ENCODE data around the gene DNAI1. TPM values are rescaled to one million over a fixed set of nuclear protein-coding genes. Genes with fewer than 3 reads are reported as not detected.
"Not testable (repeated sequence)": the region's sequence is repeated elsewhere in the genome, so short reads cannot be mapped to it uniquely, and the experiment has no call there.

Gene DNAI1
- 0.25 TPM in 1 of 2 replicates, not detected in the other for total RNA-seq (2014; rRNA removed; shearing (Covaris generic))
- 0.35 TPM in 1 of 2 replicates, not detected in the other for polyA plus RNA-seq (2014; cell fraction: nucleus; rRNA removed)

DNA sequence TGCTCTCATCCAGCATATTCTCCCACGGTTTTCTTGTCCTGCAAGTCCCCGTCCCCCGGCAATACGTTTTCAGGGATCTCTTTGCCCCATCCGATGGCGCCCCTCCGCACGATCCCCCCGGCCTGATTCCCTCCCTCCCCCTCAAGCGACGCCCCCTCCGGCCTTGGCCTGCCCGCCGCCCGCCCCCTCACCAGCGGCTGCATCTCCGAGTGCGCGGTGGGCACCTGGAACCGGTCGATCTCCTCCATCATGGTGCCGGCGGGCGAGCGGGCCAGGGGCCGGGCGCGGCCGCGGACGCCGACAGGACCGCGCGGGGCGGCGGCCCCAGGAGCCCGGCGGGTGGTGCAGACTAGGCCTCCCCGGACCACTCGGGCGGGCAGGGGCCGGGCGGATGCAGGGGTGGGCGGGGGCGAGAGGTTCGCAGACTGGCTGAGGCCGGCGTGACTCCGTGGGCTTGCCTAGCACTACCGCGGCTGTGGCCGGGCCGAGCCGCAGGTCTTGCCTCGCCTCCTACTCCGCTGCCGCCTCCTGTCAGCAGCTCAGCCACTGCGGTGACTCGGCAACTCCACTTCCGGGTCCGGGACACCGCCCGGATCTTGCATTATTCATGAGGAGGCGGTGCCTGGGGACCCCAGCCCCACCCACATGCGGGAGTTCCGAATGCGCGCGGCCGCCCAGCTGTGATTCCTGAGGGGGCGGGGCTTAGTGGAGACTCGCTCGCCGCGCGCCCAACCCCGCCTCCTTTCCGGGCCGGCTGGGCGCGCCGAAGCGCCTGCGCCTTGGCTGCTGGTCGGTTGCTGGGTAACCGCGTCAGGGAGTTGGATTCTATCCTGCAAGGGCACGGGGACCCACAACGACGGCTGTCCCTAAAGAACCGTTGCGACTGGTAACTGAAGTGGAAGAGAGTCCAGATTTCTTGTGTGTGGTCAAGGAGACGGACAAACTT is at the start of gene DNAI1, which contains the start of gene FAM219A:
Gene DNAI1, plus strand, starts transcription at position 793 of the 946 bp plus-strand sequence. CDS start 201 bp downstream, outside the sequence.
Gene FAM219A, minus strand, starts transcription at position 558 of the 946 bp plus-strand sequence. Its CDS starts 307 bp downstream, at position 251.
- DNase-seq (ENCODE audit: extremely low read depth, low read depth), result peak; percentile 95

DNA sequence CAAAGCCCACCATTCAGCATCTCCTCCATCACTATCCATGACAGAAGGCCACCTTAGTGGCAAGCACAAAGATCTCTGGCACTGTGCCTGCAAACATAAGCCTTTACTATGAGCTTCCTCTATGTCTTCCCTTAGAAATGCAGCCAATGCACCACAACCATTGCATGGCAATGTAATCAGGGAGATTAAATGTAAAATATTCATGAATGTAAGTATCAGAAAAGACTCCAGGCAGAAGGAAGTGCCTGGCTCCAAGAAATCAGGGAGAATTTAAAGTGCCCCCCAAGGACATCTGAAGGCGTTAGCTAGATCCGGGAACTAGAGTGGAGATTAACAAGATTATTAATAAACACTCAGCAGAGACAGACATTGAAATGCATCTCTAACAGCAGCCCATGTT is 49.5 kb upstream of the DNAI1 start:
- no peak for DNase-seq (ENCODE audit: extremely low read depth, low read depth)

DNA sequence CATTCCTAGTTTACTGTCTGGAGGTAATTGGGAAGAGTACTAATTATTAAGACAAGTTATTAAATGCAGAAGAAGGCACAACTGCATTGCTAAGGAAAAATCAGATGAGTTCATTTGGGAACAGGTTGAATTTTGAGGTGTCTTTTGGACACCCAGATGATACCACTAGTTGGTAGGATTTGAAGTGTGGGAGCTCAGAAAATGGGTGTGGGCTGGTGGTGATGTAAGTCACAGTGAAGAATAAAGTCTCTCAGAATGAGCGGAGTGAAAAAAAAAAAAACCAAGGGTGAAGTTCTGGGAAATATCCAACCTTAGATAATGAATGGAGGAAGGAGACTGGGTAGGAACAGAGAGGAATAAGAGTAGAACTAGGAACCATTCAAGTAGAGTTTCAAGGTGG is 46.3 kb upstream of the DNAI1 start:
- no peak for DNase-seq (ENCODE audit: extremely low read depth, low read depth)

DNA sequence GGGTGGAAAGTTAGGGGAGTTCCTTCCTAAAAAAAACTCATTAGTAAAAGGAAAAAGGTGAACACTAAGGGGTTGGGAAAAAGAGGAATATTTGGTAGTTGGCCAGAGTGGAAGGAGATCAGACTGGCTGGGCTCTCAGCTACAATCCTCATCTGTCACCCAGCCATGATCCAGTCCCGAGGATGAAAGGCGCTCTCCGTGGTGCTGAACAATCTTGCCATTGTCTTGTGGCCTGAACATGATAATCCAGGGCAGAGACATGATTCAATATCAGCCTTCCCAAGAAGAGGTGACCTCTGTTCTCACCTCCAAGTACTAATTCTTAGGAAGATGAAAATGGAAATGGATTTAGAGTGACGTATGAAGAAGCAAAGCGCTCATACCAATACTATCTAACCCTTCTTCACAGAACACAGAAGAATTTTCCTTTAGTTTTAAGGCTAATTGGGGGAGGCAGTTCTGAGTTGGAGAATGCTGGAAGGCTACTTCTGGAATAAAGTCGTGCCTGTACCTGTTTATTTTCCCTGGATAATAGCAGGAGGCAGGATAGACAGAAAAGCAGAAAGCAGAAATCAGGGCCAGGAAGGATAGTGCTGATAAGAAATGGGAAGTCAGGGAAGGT is 45.3 kb upstream of the DNAI1 start:
- peak; percentile 26 for DNase-seq (ENCODE audit: extremely low read depth, low read depth)

DNA sequence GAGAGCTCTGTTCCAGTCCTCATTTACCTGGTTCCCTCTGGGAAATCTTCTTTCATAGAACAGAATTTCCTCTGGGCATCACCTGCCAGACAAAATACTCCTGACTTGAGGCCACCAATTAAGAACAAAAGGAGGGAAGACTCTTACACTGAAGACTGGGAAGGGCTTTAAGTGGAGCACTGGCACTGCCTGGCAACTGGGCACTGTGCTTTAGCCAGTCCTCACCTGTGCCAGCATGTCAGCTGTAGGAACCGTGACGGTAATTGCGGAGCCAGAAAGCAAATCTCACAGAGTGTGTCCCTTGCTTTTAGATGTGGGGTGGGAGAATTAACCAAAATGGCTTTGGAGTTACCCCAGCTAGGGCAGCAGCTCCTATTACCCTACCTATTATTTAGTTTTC is 40.9 kb upstream of the DNAI1 start:
- DNase-seq (ENCODE audit: extremely low read depth, low read depth), result no peak

DNA sequence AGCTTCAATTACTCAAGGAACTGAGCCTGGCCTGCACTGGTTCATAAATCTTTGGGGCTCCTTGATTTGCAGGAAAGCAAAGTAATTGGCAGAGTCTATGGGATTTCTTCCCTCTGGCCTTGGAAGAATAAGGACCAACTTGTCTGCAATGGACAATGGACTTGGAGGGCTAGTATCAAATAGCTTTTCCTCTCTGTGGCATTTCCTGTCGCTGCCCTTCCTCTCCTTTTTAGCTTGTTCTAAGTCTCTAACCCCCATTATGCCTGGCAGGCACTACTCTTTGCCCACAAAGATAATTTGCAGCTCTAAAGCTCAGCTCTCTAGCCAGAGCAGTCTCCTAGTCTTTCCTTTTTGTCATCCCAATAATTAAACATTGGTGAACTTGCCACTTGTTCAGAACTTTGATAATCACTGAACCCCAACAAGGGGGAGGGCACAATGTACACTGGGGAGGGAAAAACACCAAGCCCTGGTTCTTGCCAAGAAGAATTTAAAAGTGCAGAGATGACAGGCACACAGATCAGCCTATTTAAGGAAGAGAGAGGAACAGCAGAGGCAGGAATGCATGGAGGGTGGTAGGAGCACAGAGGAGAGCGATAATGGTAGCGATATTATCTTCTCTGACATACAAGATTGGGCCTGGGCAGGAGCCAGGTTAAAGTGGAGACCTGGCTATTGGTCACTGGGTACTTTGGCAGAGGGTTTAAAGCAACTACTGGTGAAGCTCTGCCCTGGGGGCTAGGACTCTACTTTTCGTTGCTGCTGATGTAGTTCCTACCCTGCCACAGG is 38.7 kb upstream of the DNAI1 start:
- DNase-seq (ENCODE audit: extremely low read depth, low read depth), result no peak

DNA sequence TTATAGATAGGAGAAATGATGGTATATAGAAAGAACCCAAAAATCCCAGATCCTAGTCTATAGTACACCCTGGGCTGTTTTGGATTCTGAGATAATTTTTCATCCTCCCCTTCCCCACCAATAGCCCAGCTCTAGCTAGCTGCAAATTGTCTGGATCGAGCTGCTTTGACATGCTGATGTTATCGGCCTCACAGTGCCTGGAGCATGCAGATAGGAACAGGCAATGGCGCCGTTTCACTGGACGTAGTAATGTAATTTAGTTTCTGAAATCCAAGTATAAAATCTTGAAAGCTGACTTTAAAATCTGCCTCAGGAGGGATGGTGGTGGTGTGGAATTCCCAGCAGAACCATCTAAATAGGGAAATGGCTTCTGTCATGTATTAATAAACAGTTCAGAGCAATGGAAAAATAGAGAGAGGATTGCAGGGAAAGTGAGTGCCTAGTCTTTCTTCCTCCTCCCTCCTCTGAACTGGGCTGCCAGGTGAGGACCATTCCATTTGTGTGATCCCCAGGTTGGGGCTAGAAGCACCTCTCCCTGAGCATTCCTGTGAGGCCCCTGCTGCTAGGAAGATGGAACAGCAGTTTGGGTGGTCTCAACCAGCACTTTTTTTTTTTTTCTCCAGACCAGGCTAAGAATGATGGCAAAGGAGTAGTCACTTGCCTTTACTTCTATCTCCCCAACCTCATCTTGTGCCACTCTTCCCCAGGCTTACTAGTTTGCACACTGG is 32.1 kb upstream of the DNAI1 start:
- DNase-seq (ENCODE audit: extremely low read depth, low read depth), result no peak

DNA sequence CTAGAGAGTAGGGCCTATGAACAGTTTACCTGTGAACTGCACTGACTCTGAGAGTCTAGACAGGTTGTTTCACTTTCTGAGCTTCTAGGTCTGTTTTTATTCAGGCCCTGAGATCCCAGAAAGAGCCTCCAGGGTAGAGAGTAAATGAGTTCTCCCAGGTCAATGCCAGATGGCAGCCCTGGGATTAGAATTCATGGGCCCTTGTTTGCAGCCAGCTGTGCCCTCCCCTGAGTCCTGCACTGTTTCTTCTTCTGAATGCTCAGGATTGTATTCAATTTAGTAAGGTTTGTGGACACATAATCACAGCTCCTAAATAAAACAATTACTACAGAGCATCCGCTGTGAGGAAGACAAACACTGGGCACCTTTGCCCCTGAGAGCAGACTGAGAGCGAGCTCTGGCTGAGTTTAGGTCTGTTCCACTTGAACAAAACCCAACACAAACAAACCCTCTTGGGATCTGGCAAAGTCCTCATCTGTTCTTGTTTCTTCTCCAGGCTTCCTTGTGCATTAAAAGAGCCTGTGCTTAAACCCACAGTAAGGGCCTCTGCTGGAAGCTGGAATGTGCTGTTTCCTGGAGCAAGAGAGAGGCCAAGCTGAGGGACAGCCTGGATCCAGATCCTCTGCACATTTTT is 30.2 kb upstream of the DNAI1 start:
- no peak for DNase-seq (ENCODE audit: extremely low read depth, low read depth)

DNA sequence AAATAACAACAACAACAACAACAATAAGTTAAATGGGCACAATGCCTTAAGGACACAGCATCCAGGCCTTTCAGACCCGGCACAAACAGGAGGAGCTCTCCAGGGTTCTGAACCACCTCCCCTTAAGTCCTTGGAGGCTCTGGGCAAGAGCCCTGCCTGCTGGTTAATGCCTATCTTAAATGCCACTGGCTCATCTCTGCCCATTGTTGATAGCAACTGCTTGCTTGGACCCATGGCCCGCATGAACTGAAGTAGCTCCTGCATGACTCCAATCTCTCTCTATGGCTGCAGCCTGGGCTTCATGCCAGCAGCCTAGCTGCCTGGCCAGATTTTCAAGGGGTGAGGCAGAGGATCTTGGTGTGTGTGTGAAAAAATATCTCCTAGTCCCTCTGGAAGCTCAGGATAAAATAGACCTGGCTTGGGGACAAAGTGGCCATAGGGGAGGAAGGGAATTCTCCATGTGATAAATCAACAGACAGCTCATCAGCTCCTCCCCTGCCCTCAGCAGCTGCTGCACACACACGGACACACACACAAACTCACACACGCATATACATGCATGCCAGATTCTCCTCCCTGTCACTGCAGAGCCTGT is 27.7 kb upstream of the DNAI1 start:
- peak; percentile 31 for DNase-seq (ENCODE audit: extremely low read depth, low read depth)

DNA sequence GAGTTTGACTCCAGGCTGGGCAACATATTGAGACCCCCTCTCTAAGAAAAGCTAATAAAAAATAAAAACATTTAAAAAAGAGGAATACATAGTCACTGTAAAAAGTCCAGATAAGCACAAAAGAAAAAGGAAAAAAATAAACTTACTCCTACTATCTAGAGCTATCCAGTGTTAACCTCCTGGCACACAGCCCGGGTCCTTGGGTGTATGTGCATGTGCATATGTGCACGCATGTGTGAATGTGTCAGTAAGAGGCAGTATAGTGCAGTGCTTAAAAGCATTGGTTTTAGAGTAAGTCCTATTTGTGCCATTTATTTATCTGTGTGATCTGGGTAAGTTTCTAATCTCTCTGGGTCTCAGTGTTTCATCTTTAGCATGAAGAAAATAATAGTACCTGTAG is 26.9 kb upstream of the DNAI1 start:
- DNase-seq (ENCODE audit: extremely low read depth, low read depth), result no peak

DNA sequence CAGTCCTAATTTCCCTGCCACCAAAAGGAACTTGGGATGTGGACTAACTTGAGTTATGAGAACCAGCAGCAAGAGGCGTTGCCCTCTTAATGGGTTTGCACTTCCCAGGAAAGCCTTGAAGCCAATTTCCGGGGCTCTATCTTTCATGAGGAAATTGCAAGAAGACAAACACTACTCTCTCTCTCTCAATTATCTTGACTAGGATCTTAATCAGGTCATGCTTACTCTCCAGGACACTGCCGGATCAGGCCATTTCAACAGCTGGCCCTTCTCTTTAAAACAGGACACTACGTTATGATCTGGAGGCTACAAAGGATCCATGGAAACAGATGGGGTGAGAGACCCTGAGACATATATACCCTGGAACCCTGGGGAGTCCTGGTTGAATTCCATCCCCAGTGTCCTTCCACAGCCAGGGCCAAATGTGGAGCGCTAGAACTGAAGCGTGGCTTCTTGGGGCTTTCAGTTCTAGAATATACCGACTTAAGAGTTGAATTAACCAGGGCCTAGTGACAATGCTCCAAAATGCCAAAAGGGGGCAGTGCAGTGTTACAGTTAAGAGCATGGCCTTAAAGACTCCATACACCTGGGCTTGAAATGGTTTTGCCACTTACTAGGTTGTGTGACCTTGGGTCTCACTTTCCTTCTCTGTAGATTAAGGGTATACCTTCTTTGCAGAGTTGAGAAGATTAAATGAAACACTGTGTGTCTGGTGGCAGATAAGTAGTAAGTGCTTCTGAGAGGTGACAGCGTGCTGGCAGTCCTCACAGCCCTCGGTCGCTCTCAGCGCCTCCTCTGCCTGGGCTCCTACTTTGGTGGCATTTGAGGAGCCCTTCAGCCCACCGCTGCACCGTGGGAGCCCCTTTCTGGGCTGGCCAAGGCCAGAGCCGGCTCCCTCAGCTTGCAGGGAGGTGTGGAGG is 21.3 kb upstream of the DNAI1 start:
- peak; percentile 56 for DNase-seq (ENCODE audit: extremely low read depth, low read depth)

DNA sequence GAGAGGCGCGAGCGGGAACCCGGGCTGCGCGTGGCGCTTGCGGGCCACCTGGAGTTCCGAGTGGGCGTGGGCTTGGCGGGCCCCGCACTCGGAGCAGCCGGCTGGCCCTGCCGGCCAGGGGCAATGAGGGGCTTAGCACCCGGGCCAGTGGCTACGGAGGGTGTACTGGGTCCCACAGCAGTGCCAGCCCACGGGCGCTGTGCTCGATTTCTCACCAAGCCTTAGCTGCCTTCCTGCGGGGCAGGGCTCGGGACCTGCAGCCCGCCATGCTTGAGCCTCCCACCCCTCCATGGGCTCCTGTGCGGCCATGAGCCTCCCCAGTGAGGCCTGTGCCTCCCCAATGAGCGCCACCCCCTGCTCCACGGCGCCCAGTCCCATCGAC is 20.7 kb upstream of the DNAI1 start:
- DNase-seq (ENCODE audit: extremely low read depth, low read depth), result not testable (repeated sequence)

DNA sequence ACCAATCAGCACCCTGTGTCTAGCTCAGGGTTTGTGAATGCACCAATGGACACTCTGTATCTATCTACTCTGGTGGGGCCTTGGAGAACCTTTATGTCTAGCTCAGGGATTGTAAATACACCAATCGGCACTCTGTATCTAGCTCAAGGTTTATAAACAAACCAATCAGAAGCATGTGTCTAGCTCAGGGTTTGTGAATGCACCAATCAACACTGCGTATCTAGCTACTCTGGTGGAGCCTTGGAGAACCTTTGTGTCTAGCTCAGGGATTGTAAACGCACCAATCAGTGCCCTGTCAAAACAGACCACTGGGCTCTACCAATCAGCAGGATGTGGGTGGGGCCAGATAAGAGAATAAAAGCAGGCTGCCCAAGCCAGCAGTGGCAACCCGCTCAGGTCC is 20.1 kb upstream of the DNAI1 start:
- DNase-seq (ENCODE audit: extremely low read depth, low read depth), result not testable (repeated sequence)

DNA sequence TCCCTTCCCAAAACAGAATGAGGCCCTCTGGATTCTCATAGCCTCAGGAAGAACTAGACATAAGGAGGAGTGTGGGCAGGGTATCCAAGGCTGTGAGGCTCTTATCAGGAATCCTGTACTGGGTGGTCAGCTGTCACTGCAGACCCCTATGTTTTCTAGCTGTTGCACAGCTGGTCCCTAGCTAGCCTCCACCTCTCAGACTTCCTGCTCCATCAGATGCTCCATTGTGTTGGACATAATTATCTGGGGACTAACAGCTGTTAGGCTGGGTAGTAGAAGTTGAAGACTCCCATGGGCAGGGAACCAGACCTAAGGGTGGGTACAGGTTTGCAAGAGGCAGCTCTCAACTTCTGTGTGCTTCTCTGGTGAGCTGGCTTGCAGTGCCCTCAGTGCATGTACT is 18.6 kb upstream of the DNAI1 start:
- DNase-seq (ENCODE audit: extremely low read depth, low read depth), result no peak

DNA sequence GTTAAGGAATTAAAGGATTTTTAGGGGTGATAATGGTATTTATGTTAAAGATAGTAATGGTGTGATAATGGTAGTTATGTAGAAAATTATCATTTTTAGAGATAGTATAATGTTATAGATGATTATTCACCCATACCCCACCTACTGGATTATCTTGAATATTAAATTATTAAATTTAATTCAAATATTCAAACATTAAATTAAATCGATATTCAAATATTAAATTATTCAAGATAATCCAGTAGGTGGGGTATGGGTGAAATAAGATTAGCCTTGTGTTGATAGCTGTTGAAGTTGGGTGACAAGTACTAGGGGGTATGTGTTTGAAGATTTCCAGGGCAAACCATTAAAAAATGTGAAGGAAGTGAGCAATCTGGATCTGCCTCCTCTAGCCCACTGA is 15.8 kb upstream of the DNAI1 start:
- DNase-seq (ENCODE audit: extremely low read depth, low read depth), result no peak

DNA sequence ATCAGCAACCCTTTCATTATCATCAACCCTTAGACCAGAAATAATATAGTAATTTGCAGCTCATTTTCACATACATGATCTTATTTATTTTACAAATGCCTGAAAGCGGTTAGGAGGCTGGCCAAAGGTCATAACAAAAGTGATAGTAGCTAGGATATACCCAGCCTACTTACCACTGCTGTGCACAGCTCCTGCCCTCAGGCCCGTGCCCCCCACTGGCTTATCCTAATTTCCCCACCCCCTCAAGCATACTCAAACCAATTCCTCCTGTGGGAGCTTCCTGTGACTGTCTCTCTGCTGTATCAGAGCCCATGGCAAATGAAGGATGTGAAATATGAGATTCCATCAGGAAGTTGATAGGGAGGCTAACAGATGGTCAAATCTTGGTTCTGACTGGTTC is 15.1 kb upstream of the DNAI1 start:
- no peak for DNase-seq (ENCODE audit: extremely low read depth, low read depth)

DNA sequence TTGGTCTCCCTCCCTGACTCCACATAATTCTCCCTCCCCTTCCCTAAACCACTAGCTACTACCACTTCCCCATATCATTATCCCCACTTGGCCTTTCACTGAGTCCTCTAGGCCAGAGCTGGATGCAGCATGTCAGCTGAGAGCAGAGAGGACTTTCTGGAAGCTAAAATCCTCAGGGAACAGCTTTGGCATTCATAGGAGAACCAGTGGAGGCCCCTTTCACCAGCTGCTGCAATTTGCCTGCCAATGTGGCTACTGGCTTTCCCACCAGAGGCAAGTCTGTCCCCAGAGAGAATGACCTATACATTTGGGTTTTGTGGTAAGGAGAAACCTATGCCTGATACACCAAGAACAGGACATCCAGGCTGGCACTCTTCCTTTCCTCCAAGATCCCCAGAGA is 14.6 kb upstream of the DNAI1 start:
- no peak for DNase-seq (ENCODE audit: extremely low read depth, low read depth)

DNA sequence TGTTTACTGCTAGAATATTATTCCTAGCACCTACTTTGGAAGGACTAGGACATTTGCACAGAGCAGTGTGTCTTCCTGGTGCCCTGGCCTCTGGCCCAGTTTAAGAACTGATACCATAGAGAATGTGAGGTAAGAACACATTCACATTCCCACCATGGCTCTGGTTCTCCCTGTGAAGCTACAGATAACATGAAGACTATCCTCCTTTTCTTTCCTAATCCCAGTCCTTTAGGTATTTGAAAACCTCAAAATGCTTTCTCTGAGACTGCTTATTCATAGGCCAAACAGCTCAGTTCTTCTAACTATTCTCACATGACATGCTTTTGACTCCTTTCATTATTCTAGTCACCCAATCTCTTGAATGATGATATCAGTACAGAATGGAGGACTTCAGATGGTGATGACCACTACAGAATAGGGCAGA is 12.1 kb upstream of the DNAI1 start:
- DNase-seq (ENCODE audit: extremely low read depth, low read depth), result no peak

Measured in NCI-H460 (cell line).